ENCODE results near the gene TMPRSS6. TPM values are rescaled to one million over a fixed set of nuclear protein-coding genes. Genes with fewer than 3 reads are reported as not detected.

TMPRSS6 gene
- under 1 TPM; 0.50 to 0.73 TPM for total RNA-seq

DNA sequence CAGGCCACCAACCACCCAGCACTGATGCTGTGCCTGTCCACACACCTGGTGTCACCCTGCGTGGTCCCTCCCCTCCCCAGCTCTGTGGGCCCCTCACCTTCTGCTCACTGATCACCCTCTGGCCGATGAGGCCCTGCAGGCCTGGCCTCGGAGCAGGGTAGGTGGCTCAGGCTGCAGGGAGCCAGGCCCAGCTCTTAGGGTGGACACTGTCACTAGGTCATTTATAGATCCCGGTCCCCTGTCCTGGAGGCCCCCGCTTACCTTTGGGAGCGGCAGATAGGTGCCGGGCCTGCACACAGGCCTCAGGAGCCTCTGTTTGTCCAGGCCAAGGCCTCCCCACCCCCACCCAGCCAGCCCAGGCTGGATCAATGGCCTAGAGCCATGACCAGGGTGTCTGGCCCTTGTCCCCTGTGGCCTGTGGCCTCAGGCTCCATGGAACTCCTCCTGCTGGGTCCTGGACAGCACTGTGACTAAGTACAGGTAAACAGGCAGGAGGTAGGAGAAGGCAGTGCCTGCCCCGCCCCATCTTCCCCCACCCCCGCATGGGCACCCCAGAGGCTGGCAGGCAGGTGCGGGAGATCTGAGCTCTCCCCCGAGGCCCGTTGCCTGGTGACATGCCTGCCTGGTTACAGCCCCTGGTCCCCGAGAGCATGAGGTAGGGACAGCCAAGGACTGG is at the start of gene TMPRSS6:
TMPRSS6 (minus strand) TSS at position 472 of the 676 bp plus-strand sequence. CDS start 6,296 bp downstream, outside the sequence.
- no peak within 1 kb of the TSS for H3K4me3 Mint-ChIP-seq
- H3K27ac Mint-ChIP-seq = no peak within 1 kb of the TSS
- H3K4me1 Mint-ChIP-seq = peaks cover 7% of the 10 kb centered on the region
- H3K9me3 Mint-ChIP-seq = no peaks in the 10 kb centered on the region
- CTCF ChIA-PET = interaction anchor here (0.6 to 2.0 kb wide), 4 partner anchors 10 to 352 kb away, joined by 3 to 11 read pairs (median 3); no protein-coding TSS in a partner anchor
- POLR2A ChIA-PET = no interaction called here
- DNase-seq = no peak
- H3K36me3 Mint-ChIP-seq (ENCODE audit: low read depth) = no peaks in the 10 kb centered on the region
- no peaks in the 10 kb centered on the region for H3K27me3 Mint-ChIP-seq

DNA sequence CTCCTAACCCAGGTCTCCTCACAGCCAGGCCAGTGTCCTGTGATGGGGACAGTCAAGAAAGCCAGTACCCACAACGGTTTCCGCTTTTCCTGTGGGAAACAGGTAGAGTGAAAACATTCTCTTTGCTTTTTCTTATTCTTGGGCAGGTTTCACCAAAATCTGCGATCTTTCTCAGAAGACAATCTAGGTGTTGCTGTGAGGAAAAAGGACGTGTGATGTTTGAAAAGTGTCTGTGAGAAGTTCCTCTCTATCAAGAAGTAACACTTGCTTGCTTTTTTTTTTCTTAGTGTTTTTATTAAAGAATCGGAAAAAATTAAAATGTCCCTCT is 49.4 kb upstream of the TMPRSS6 start:
- no peak for DNase-seq
- ChIA-PET CTCF (no interaction called here), POLR2A (no interaction called here)
- Mint-ChIP-seq H3K36me3 (ENCODE audit: low read depth) (peaks cover 13% of the 10 kb centered on the region), H3K4me3 (no peak overlapping the region), H3K9me3 (peaks cover 6% of the 10 kb centered on the region), H3K4me1 (peaks cover 73% of the 10 kb centered on the region), H3K27ac (no peak overlapping the region), H3K27me3 (no peaks in the 10 kb centered on the region)

DNA sequence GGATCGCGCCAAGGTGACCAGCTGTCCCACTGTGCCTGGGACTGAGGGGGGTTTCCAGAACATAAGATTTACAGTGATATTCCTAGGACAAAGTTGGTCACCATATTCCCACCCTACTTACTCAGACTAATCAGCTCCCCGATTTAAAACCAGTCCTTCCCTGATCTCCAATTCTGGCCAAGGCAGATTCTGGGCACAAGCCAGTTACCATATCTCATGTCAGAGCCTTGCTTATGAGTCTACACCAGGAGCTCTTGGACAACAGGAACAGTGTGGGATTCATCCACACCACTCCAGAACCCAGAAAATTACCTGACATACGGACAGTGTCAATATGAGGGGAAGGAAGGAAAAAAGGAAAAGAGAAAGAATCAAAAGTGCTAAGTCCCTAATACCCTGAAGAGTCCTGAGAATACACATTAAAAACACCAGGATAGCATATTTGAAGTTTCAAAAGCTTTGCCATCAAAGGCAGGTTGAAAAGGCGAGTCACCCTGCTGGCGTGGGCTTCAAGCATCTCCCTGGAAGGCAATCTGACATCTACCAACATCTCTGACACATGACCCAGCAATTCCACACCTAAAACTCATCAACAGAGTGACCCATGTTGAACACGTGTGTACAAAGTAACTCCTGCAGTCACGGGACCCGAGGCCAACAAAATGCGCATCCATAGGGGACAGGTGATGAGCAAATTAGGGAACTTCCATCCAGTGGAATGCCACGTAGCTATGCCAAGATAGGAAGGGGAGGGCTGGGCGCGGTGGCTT is 48.2 kb upstream of the TMPRSS6 start:
- H3K4me1 Mint-ChIP-seq = peaks cover 61% of the 10 kb centered on the region
- peaks cover 13% of the 10 kb centered on the region for H3K36me3 Mint-ChIP-seq (ENCODE audit: low read depth)
- ChIA-PET CTCF (interaction anchor here (1.3 to 2.5 kb wide), 4 partner anchors 9 to 112 kb away, joined by 3 to 12 read pairs (median 8); no protein-coding TSS in a partner anchor), POLR2A (interaction anchor here (0.6 kb wide), 1 partner anchor 36 kb away, joined by 3 read pairs; no protein-coding TSS in a partner anchor)
- DNase-seq = no peak
- H3K4me3 Mint-ChIP-seq = no peak overlapping the region
- no peaks in the 10 kb centered on the region for H3K27me3 Mint-ChIP-seq
- no peak overlapping the region for H3K27ac Mint-ChIP-seq
- H3K9me3 Mint-ChIP-seq = peaks cover 6% of the 10 kb centered on the region

DNA sequence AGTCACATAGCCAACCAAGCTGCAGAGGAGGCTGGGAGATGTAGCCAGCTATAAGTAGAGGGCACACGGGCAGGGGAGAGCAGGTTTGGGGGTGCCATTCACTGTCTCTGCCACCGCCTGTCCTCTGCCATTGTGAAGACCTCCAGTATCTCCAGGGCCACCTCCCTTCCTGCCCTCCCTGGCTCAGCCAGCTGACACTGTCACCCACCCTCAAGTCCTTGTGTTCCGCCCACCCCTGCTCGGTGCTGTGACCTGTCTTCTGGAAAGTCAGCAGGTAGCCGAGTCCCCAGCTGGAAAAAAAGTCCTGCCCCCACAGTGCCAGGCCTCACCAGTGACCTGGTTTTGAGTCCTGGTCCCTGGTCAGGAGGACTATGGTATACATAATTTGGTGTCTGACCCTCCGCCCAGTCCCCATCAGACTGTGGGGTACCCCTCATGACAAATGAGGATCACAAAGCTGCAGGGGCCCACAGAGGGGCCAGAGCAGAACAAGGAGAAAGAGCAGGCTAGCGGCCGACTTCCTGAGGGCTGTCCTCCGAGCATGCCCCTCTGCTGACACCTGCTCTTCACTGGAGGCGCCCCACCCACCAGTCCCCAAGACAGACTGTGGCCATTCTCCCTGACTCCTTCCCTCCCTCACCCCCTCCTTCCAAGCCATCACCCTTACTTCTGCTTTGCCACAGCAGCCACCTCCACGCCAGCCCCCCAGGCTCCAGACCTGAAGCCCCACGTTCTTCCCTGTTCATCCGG is 47.3 kb upstream of the TMPRSS6 start:
- H3K4me3 Mint-ChIP-seq = no peak overlapping the region
- H3K4me1 Mint-ChIP-seq = peaks cover 53% of the 10 kb centered on the region
- peak overlapping the region; percentile 27 for H3K27ac Mint-ChIP-seq
- ChIA-PET POLR2A (interaction anchor here (0.6 kb wide), 1 partner anchor 36 kb away, joined by 3 read pairs; no protein-coding TSS in a partner anchor), CTCF (interaction anchor here (0.9 to 2.5 kb wide), 7 partner anchors 7 to 111 kb away, joined by 3 to 12 read pairs (median 4); no protein-coding TSS in a partner anchor)
- peaks cover 8% of the 10 kb centered on the region for H3K36me3 Mint-ChIP-seq (ENCODE audit: low read depth)
- peaks cover 6% of the 10 kb centered on the region for H3K9me3 Mint-ChIP-seq
- no peaks in the 10 kb centered on the region for H3K27me3 Mint-ChIP-seq
- no peak for DNase-seq

DNA sequence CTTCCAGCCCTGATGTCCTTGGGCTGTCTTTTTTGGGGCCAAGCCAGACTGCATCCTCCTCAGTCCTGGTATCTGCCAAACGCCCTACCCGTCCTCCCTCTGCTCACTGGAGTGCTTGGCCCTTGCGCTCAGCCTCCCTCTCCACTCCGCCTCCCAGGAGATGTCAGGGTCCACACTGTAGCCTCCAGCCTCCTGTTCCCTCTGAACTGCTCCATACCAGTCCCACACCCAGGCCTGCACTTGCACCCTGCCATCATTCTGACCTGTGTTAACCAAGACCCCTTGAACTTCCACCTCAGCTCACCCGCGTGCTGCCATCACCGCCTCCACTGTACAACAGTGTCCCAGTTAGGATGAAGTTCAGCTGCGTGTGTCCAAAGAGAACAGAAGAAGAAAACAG is 46.5 kb upstream of the TMPRSS6 start:
- no peak overlapping the region for H3K27ac Mint-ChIP-seq
- H3K27me3 Mint-ChIP-seq = no peaks in the 10 kb centered on the region
- H3K4me1 Mint-ChIP-seq = peaks cover 49% of the 10 kb centered on the region
- peaks cover 9% of the 10 kb centered on the region for H3K36me3 Mint-ChIP-seq (ENCODE audit: low read depth)
- no peak overlapping the region for H3K4me3 Mint-ChIP-seq
- peaks cover 4% of the 10 kb centered on the region for H3K9me3 Mint-ChIP-seq
- POLR2A ChIA-PET = no interaction called here
- CTCF ChIA-PET = interaction anchor here (0.7 to 2.5 kb wide), 7 partner anchors 8 to 104 kb away, joined by 3 to 12 read pairs (median 4); no protein-coding TSS in a partner anchor
- no peak for DNase-seq

DNA sequence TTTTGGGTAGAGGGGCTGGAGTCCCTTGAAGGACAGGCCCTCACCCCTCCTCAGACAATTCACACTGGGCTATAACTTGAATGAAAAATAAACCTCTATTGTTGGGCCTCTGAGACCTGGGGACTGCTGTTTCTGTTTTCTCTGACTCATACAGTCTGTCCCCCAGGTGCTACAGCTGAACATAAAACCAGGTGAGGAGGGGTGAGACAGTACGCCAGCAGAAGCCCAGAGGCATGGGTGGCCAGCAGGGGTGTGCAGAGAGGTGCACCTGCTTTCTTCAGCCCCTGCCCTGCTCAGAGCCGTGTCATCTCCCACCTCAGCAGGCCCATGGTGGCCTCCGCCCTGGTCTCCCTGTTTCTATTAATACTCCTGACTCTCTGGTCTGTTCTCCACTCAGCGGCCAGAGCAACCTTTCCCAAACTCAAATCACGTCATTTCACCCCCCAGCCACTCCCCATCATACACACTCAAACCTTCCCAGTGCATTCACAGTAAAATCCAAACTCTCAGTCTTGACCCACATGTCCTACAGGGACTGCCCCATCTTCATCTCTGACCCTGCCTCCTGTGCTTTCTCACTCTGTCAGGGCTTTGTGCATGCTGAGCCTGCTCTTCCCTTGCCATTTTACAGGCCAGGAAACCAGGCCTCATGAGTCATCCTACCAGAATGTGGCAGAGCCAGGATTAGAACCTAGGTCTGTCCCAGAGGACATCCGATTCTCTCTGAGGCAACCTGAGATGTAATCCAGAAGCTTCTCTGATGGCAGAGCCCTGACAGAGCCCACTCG is 45.6 kb upstream of the TMPRSS6 start:
- DNase-seq = no peak
- Mint-ChIP-seq H3K27me3 (no peaks in the 10 kb centered on the region), H3K9me3 (peaks cover 8% of the 10 kb centered on the region), H3K27ac (no peak overlapping the region), H3K4me1 (peaks cover 52% of the 10 kb centered on the region), H3K36me3 (ENCODE audit: low read depth) (peaks cover 10% of the 10 kb centered on the region), H3K4me3 (no peak overlapping the region)
- POLR2A ChIA-PET = no interaction called here
- CTCF ChIA-PET = interaction anchor here (0.7 kb wide), 1 partner anchor 325 kb away, joined by 5 read pairs; no protein-coding TSS in a partner anchor

DNA sequence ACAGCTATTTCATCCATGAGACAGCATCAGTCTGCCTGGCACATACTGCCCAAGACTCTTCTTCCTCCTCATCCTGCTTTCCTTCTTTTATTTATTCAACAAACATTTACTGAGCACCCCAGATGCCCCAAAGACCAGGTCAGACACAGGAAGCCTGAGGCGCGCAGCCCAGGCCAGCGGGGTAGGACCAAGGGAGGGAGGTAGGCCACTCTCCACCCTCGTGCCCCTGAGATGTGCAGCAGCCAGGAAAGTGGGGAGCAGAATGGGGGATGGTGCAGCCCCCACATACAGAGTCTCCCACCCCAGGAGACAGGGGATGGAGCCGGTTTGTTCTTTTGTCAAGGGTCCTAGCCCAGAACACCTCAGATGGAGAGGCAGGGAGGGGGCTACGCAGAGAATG is 44.4 kb upstream of the TMPRSS6 start:
- peaks cover 10% of the 10 kb centered on the region for H3K36me3 Mint-ChIP-seq (ENCODE audit: low read depth)
- CTCF ChIA-PET = interaction anchor here (0.7 to 2.0 kb wide), 3 partner anchors 10 to 1112 kb away, joined by 3 to 5 read pairs (median 5); no protein-coding TSS in a partner anchor

DNA sequence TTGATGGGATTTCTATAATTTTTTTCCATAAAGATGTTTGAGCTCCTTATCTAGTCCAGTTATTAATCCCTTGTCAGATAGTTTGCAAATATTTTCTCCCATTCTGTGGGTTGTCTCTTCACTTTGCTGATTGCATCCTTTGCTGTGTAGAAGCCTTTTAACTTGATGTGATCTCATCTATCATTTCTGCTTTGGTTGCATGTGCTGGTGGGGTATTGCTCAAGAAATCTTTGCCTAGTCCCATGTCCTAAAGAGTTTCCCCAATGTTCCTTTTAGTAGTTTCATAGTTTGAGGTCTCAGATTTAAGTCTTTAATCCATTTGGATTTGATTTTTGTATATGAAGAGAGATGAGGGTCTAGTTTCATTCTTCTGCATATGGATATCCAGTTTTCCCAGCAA is 41.9 kb upstream of the TMPRSS6 start:
- no peak overlapping the region for H3K4me3 Mint-ChIP-seq
- CTCF ChIA-PET = interaction anchor here (4.7 to 6.2 kb wide), 2 partner anchors 11 to 14 kb away, joined by 20 to 63 read pairs; no protein-coding TSS in a partner anchor

More for the DNA sequence above, 44.4 kb upstream of the TMPRSS6 start:
- Mint-ChIP-seq H3K4me1 (peaks cover 47% of the 10 kb centered on the region), H3K27ac (no peak overlapping the region), H3K4me3 (no peak overlapping the region), H3K9me3 (peaks cover 8% of the 10 kb centered on the region), H3K27me3 (no peaks in the 10 kb centered on the region)
- POLR2A ChIA-PET = no interaction called here
- DNase-seq = no peak

DNA sequence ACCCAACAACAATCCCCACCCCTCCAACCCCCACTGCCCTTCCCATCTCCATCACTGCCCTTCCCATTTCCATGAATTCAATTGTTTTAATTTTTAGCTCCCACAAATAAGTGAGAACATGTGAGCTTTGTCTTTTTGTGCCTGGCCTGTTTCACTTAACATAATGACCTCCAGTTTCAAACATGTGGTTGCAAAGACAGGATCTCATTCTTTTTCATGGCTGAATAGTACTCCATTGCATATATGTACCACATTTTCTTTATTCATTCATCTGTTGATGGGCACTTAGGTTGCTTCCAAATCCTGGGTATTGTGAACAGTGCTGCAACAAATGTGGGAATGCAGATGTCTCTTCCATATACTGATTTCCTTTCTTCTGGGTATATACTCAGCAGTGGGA is 41.2 kb upstream of the TMPRSS6 start:
- Mint-ChIP-seq H3K4me3 (peak overlapping the region; percentile 4), H3K9me3 (peaks cover 8% of the 10 kb centered on the region), H3K36me3 (ENCODE audit: low read depth) (peaks cover 23% of the 10 kb centered on the region), H3K4me1 (peaks cover 59% of the 10 kb centered on the region), H3K27me3 (no peaks in the 10 kb centered on the region), H3K27ac (peak overlapping the region; percentile 91)
- ChIA-PET CTCF (interaction anchor here (0.8 to 7.2 kb wide), 7 partner anchors 11 to 127 kb away, joined by 3 to 71 read pairs (median 13); partner anchors contain the start of gene KCTD17), POLR2A (interaction anchor here (3.8 kb wide), 1 partner anchor 11 kb away, joined by 30 read pairs; no protein-coding TSS in a partner anchor)
- DNase-seq = no peak

More for the DNA sequence above, 41.9 kb upstream of the TMPRSS6 start:
- POLR2A ChIA-PET = interaction anchor here (1.0 kb wide), 1 partner anchor 29 kb away, joined by 3 read pairs; no protein-coding TSS in a partner anchor
- no peak overlapping the region for H3K27ac Mint-ChIP-seq
- peaks cover 57% of the 10 kb centered on the region for H3K4me1 Mint-ChIP-seq
- no peaks in the 10 kb centered on the region for H3K27me3 Mint-ChIP-seq
- peaks cover 8% of the 10 kb centered on the region for H3K9me3 Mint-ChIP-seq
- DNase-seq = no peak
- peaks cover 16% of the 10 kb centered on the region for H3K36me3 Mint-ChIP-seq (ENCODE audit: low read depth)

DNA sequence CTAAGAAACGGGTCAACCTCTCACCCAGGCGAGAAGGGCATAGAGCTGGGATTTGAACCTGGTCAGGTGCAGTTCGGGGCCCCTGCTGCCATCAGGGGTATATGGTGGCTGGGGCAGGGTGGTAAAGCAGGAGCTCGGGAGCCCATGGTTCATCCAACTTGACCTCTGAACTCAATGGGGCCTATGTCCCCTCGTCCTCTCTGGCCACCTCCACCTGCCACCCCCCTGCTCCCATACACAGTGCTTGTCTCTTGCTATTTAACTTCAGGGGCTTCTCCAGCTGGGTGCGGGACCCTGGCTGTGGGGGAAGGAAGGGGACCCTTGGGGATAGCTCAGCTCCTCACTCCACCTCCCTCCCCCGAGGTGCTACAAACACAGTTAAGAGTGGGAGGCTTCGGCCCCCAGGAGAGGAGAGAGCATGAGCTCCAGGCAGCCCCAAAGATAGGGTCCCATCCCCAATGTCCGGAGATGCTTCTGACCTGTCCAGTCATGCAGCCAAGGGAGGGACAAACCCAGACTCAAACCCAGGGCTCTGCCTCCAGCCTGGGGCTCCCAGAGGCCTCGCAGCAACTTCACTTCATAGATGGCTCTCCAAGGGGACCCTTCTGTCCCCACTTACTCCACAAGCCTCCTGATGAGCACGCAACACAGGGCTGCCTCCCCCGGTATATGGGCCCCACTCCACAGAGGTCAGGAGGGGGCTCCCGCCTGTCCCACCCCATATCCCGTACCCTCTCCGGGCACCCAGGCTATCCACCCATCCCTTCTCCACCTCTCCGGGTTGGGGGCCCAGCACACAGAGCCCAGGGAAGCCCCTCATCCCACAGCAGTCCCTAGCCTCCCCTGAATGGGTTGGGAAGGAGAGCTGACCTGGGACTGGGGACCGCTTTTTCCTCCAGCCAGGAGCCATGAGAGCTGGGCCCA is 39.5 kb upstream of the TMPRSS6 start:
- peak overlapping the region; percentile 91 for H3K27ac Mint-ChIP-seq
- ChIA-PET POLR2A (interaction anchor here (0.5 to 3.8 kb wide), 4 partner anchors 9 to 23 kb away, joined by 3 to 30 read pairs (median 4); no protein-coding TSS in a partner anchor), CTCF (interaction anchor here (0.7 to 7.2 kb wide), 22 partner anchors 9 to 419 kb away, joined by 3 to 71 read pairs (median 4); partner anchors contain the start of gene RAC2)
- H3K4me3 Mint-ChIP-seq = peak overlapping the region; percentile 87
- peaks cover 27% of the 10 kb centered on the region for H3K36me3 Mint-ChIP-seq (ENCODE audit: low read depth)
- H3K9me3 Mint-ChIP-seq = peaks cover 6% of the 10 kb centered on the region
- H3K27me3 Mint-ChIP-seq = no peaks in the 10 kb centered on the region
- peaks cover 60% of the 10 kb centered on the region for H3K4me1 Mint-ChIP-seq
- DNase-seq = no peak

All from activated CD4-positive, alpha-beta T cell treated with anti-CD3 and anti-CD28 coated beads, Interleukin-2, amount 10 ng/mL, durations not matched to agents 7 days and 5 days (primary cell).